CD4-positive, CD25-positive, alpha-beta regulatory T cell (primary cell): ENCODE measurements around the gene AAR2. TPM values are rescaled to one million over a fixed set of nuclear protein-coding genes. Genes with fewer than 3 reads are reported as not detected.

Experiments used
- ATAC-seq, 2 donors: fragments of 150-1000 bp; cut with Tn5 transposase; one replicate each; pipeline ENCODE4 v1.10.0; 2021; ENCODE audit warnings: low read depth in 2 of 2, moderate number of reproducible peaks in 2 of 2, moderate library complexity in 1 of 2
- DNase-seq, 3 donors: peaks; one replicate each; pipeline versions ENCODE4 v3.0.0 to v3.0.0-alpha.2; 2012 to 2022; ENCODE audit warnings: mixed read lengths in 1 of 3
- H3K27ac ChIP-seq: one replicate; pipeline ENCODE4 v1.7.0; 2013; ENCODE audit warnings: mild to moderate bottlenecking, low read length; ENCODE audit not compliant: insufficient read depth, poor library complexity, severe bottlenecking
- H3K27me3 ChIP-seq: one replicate; pipeline ENCODE4 v1.7.0; 2013; ENCODE audit warnings: low read length; ENCODE audit not compliant: control insufficient read depth, insufficient read depth
- H3K36me3 ChIP-seq: one replicate; pipeline ENCODE4 v1.7.0; 2013; ENCODE audit warnings: mild to moderate bottlenecking, low read length, moderate library complexity; ENCODE audit not compliant: control insufficient read depth, insufficient read depth
- H3K4me1 ChIP-seq: 2 replicates; pipeline ENCODE4 v1.7.0; 2013; ENCODE audit warnings: mild to moderate bottlenecking, low read length; ENCODE audit not compliant: insufficient read depth, control insufficient read depth, poor library complexity, severe bottlenecking
- H3K4me3 ChIP-seq: one replicate; pipeline ENCODE4 v1.7.0; 2013; ENCODE audit warnings: low read depth, mild to moderate bottlenecking, low read length, moderate library complexity
- H3K9me3 ChIP-seq, 2 experiments: 1 replicate in 1 of 2; 2 replicates in 1 of 2; pipeline ENCODE4 v1.7.0; 2013; ENCODE audit warnings: low read length in 2 of 2, mild to moderate bottlenecking in 1 of 2, moderate library complexity in 1 of 2; ENCODE audit not compliant: control insufficient read depth in 2 of 2
- H3K27ac Mint-ChIP-seq, 3 donors: one replicate each; pipeline ENCODE4 v1.8.0; 2020 to 2022; ENCODE audit warnings: mild to moderate bottlenecking in 3 of 3, mixed read lengths in 3 of 3, moderate library complexity in 2 of 3
- H3K27me3 Mint-ChIP-seq: one replicate; pipeline ENCODE4 v1.8.0; 2022; ENCODE audit warnings: mild to moderate bottlenecking, mixed read lengths
- H3K36me3 Mint-ChIP-seq: one replicate; pipeline ENCODE4 v1.8.0; 2020; ENCODE audit warnings: mixed read lengths
- H3K4me1 Mint-ChIP-seq, 4 donors: one replicate each; pipeline ENCODE4 v1.8.0; 2020 to 2022; ENCODE audit warnings: mixed read lengths in 4 of 4, mild to moderate bottlenecking in 1 of 4
- H3K4me3 Mint-ChIP-seq, 4 donors: one replicate each; pipeline ENCODE4 v1.8.0; 2020 to 2022; ENCODE audit warnings: mild to moderate bottlenecking in 4 of 4, mixed read lengths in 4 of 4, moderate library complexity in 3 of 4
- H3K9me3 Mint-ChIP-seq, 7 donors: one replicate each; pipeline ENCODE4 v1.8.0; 2020 to 2022; ENCODE audit warnings: mixed read lengths in 7 of 7, mild to moderate bottlenecking in 3 of 7, moderate library complexity in 2 of 7
- polyA plus RNA-seq, 4 donors: library from polyadenylated mRNA; unstranded; fragments of 300-500 nt; fragmentation: Illumina TruSeq; gene quantifications; one replicate each; pipeline ENCODE4 v1.2.3, GENCODE V29; 2021
- total RNA-seq: library from RNA; stranded (reverse); gene quantifications from one replicate; pipeline ENCODE4 v1.2.3, GENCODE V29; 2022

The AAR2 gene
- total and polyA plus RNA-seq, 5 donors from 2014 or later, result 18.0 to 58.3 (median 49.0) TPM

- Histone ChIP-seq H3K27ac (no peak overlapping the region), H3K4me3 (no peak overlapping the region), H3K27me3 (no peaks in the 10 kb centered on the region), H3K4me1 (no peaks in the 10 kb centered on the region), H3K9me3 (no peaks in the 10 kb centered on the region), H3K36me3 (no peaks in the 10 kb centered on the region)
- DNase-seq (no peak), ATAC-seq (no peak)
- H3K36me3 Mint-ChIP-seq, result no peaks in the 10 kb centered on the region
- no peaks in the 10 kb centered on the region for H3K4me1 Mint-ChIP-seq
- peaks cover 0 to 2% (median 0%) of the 10 kb centered on the region in 7 donors for H3K9me3 Mint-ChIP-seq
- H3K4me3 Mint-ChIP-seq, result no peak overlapping the region
- H3K27ac Mint-ChIP-seq, result no peak overlapping the region
- H3K27me3 Mint-ChIP-seq, result peaks cover 25% of the 10 kb centered on the region
Measured at GRCh38 chr20:36279362-36279761, 43.1 kb downstream of the AAR2 start.

GRCh38 chr20:36279776-36280175 lies 43.5 kb downstream of the AAR2 start:
- peaks cover 25% of the 10 kb centered on the region for H3K27me3 Mint-ChIP-seq
- Histone ChIP-seq H3K27ac (no peak overlapping the region), H3K4me3 (no peak overlapping the region), H3K36me3 (no peaks in the 10 kb centered on the region), H3K4me1 (no peaks in the 10 kb centered on the region), H3K27me3 (no peaks in the 10 kb centered on the region), H3K9me3 (no peaks in the 10 kb centered on the region)
- ATAC-seq, result no peak
- no peak overlapping the region for H3K27ac Mint-ChIP-seq
- DNase-seq, result no peak
- peaks cover 0 to 2% (median 0%) of the 10 kb centered on the region in 7 donors for H3K9me3 Mint-ChIP-seq
- no peaks in the 10 kb centered on the region for H3K4me1 Mint-ChIP-seq
- H3K4me3 Mint-ChIP-seq, result no peak overlapping the region
- H3K36me3 Mint-ChIP-seq, result no peaks in the 10 kb centered on the region

GRCh38 chr20:36281785-36282380 lies 45.6 kb downstream of the AAR2 start:
- Histone ChIP-seq H3K27ac (no peak overlapping the region), H3K4me3 (no peak overlapping the region), H3K36me3 (no peaks in the 10 kb centered on the region), H3K27me3 (no peaks in the 10 kb centered on the region), H3K9me3 (no peaks in the 10 kb centered on the region), H3K4me1 (no peaks in the 10 kb centered on the region)
- Mint-ChIP-seq H3K9me3 (peaks cover 0 to 2% (median 0%) of the 10 kb centered on the region in 7 donors), H3K36me3 (no peaks in the 10 kb centered on the region), H3K4me1 (no peaks in the 10 kb centered on the region), H3K4me3 (no peak overlapping the region), H3K27ac (no peak overlapping the region), H3K27me3 (peaks cover 21% of the 10 kb centered on the region)
- DNase-seq (no peak), ATAC-seq (no peak)

GRCh38 chr20:36284751-36285150 lies 48.5 kb downstream of the AAR2 start:
- Mint-ChIP-seq H3K4me1 (no peaks in the 10 kb centered on the region), H3K27me3 (peaks cover 15% of the 10 kb centered on the region), H3K36me3 (no peaks in the 10 kb centered on the region), H3K9me3 (peaks cover 0 to 2% (median 0%) of the 10 kb centered on the region in 7 donors), H3K27ac (no peak overlapping the region), H3K4me3 (no peak overlapping the region)
- Histone ChIP-seq H3K4me1 (no peaks in the 10 kb centered on the region), H3K27ac (no peak overlapping the region), H3K36me3 (no peaks in the 10 kb centered on the region), H3K27me3 (peaks cover 4% of the 10 kb centered on the region), H3K9me3 (no peaks in the 10 kb centered on the region), H3K4me3 (no peak overlapping the region)
- DNase-seq, result no peak
- no peak for ATAC-seq

GRCh38 chr20:36285746-36286447 lies 49.6 kb downstream of the AAR2 start:
- Mint-ChIP-seq H3K27me3 (peaks cover 19% of the 10 kb centered on the region), H3K4me3 (no peak overlapping the region), H3K27ac (no peak overlapping the region), H3K4me1 (no peaks in the 10 kb centered on the region), H3K9me3 (peaks cover 0 to 2% (median 0%) of the 10 kb centered on the region in 7 donors), H3K36me3 (no peaks in the 10 kb centered on the region)
- Histone ChIP-seq H3K27me3 (peaks cover 4% of the 10 kb centered on the region), H3K36me3 (no peaks in the 10 kb centered on the region), H3K4me3 (no peak overlapping the region), H3K4me1 (no peaks in the 10 kb centered on the region), H3K9me3 (no peaks in the 10 kb centered on the region), H3K27ac (no peak overlapping the region)
- ATAC-seq, result no peak
- no peak for DNase-seq

GRCh38 chr20:36297656-36298055 lies 61.4 kb downstream of the AAR2 start:
- ATAC-seq (no peak), DNase-seq (no peak)
- Mint-ChIP-seq H3K36me3 (no peaks in the 10 kb centered on the region), H3K27me3 (peaks cover 35% of the 10 kb centered on the region), H3K4me3 (no peak overlapping the region), H3K4me1 (no peaks in the 10 kb centered on the region), H3K27ac (no peak overlapping the region), H3K9me3 (no peaks in the 10 kb centered on the region)
- H3K27ac ChIP-seq, result no peak overlapping the region
- H3K9me3 ChIP-seq, result no peaks in the 10 kb centered on the region
- no peaks in the 10 kb centered on the region for H3K36me3 ChIP-seq
- H3K4me3 ChIP-seq, result no peak overlapping the region
- no peaks in the 10 kb centered on the region for H3K4me1 ChIP-seq
- peaks cover 9% of the 10 kb centered on the region for H3K27me3 ChIP-seq

GRCh38 chr20:36298061-36298460 lies 61.8 kb downstream of the AAR2 start:
- no peaks in the 10 kb centered on the region for H3K9me3 ChIP-seq
- H3K27me3 ChIP-seq, result peaks cover 13% of the 10 kb centered on the region
- H3K27ac ChIP-seq, result no peak overlapping the region
- no peaks in the 10 kb centered on the region for H3K36me3 Mint-ChIP-seq
- no peaks in the 10 kb centered on the region for H3K9me3 Mint-ChIP-seq
- no peaks in the 10 kb centered on the region for H3K4me1 ChIP-seq
- no peak for ATAC-seq
- no peaks in the 10 kb centered on the region for H3K4me1 Mint-ChIP-seq
- peaks cover 37% of the 10 kb centered on the region for H3K27me3 Mint-ChIP-seq
- DNase-seq, result no peak
- H3K36me3 ChIP-seq, result no peaks in the 10 kb centered on the region
- no peak overlapping the region for H3K4me3 ChIP-seq
- H3K4me3 Mint-ChIP-seq, result no peak overlapping the region
- H3K27ac Mint-ChIP-seq, result no peak overlapping the region

GRCh38 chr20:36298795-36299339 lies 62.6 kb downstream of the AAR2 start:
- no peak overlapping the region for H3K4me3 Mint-ChIP-seq
- no peaks in the 10 kb centered on the region for H3K9me3 Mint-ChIP-seq
- no peaks in the 10 kb centered on the region for H3K9me3 ChIP-seq
- peaks cover 17% of the 10 kb centered on the region for H3K27me3 ChIP-seq
- no peaks in the 10 kb centered on the region for H3K36me3 Mint-ChIP-seq
- ATAC-seq (no peak), DNase-seq (no peak)
- no peaks in the 10 kb centered on the region for H3K36me3 ChIP-seq
- H3K27me3 Mint-ChIP-seq, result peaks cover 32% of the 10 kb centered on the region
- H3K27ac ChIP-seq, result no peak overlapping the region
- H3K4me3 ChIP-seq, result no peak overlapping the region
- no peak overlapping the region for H3K27ac Mint-ChIP-seq
- H3K4me1 Mint-ChIP-seq, result no peaks in the 10 kb centered on the region
- no peaks in the 10 kb centered on the region for H3K4me1 ChIP-seq
